Measurements from ENCODE around the gene TMIE. TPM values are rescaled to one million over a fixed set of nuclear protein-coding genes. Genes with fewer than 3 reads are reported as not detected.
A peak's percentile ranks its signal among the peaks of the same experiment; 100 is the strongest.

TMIE gene, protein sequence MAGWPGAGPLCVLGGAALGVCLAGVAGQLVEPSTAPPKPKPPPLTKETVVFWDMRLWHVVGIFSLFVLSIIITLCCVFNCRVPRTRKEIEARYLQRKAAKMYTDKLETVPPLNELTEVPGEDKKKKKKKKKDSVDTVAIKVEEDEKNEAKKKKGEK
- total RNA-seq, result under 1 TPM in 3 of 4 donors, not detected in 1; 0.59 to 0.78 (median 0.72) TPM

DNA sequence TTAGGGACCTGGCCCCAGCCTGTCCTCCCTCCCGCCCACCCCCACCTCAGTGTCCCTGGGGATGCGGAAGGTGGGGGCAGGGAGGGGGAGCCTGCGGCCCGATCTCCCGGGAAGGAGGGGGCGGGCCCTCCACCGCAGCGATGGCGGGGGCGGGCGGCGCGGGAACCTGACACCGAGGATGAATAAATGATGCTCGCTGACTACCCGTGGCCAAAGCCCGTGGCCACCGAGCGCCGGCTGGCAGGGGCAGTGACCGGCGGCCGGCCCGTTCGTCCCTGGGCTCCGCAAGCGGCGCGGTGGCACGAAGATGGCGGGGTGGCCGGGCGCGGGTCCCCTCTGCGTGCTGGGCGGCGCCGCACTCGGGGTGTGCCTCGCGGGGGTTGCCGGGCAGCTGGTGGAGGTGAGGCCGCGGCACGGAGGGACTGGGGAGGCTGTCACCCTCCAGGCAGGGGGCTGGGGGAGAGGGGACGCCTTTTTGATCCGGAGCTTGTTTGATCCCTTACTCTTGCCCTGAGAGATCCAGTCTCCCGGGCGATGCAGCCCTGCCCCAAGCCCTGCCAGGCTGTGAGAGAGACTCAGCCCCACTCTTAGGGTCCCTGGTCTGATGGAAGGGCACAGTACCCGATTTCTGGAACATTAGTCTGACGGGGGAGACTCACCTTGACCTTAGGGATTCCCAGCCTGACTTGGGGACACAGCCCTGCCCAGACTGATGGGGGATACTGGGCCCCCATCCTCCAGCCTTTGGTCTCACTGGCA lies at the start of gene TMIE:
TMIE (plus strand) TSS at position 212 of the 759 bp plus-strand sequence; CDS start at position 308, 96 bp downstream.
- no peak for DNase-seq (ENCODE audit: low spot score in 2 of 2)
- Histone ChIP-seq H3K27ac (no peak within 1 kb of the TSS), H3K9me3 (no peaks in the 10 kb centered on the region), H3K27me3 (peaks cover 18% of the 10 kb centered on the region), H3K4me1 (peaks cover 43% of the 10 kb centered on the region), H3K36me3 (no peaks in the 10 kb centered on the region), H3K4me3 (peak within 1 kb of the TSS; percentile 46)
- TF ChIP-seq POLR2AphosphoS5 (IDR thresholded peaks at IDR 0.05), result no peak
- no peak for TF ChIP-seq POLR2A (IDR thresholded peaks at IDR 0.05)
- TF ChIP-seq EP300 (IDR thresholded peaks at IDR 0.05), result no peak
- TF ChIP-seq, protein P1, sequence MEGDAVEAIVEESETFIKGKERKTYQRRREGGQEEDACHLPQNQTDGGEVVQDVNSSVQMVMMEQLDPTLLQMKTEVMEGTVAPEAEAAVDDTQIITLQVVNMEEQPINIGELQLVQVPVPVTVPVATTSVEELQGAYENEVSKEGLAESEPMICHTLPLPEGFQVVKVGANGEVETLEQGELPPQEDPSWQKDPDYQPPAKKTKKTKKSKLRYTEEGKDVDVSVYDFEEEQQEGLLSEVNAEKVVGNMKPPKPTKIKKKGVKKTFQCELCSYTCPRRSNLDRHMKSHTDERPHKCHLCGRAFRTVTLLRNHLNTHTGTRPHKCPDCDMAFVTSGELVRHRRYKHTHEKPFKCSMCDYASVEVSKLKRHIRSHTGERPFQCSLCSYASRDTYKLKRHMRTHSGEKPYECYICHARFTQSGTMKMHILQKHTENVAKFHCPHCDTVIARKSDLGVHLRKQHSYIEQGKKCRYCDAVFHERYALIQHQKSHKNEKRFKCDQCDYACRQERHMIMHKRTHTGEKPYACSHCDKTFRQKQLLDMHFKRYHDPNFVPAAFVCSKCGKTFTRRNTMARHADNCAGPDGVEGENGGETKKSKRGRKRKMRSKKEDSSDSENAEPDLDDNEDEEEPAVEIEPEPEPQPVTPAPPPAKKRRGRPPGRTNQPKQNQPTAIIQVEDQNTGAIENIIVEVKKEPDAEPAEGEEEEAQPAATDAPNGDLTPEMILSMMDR (IDR thresholded peaks at IDR 0.05), result no peak
- 11% methylated on average over 12 of the region's 51 CpGs for WGBS

DNA sequence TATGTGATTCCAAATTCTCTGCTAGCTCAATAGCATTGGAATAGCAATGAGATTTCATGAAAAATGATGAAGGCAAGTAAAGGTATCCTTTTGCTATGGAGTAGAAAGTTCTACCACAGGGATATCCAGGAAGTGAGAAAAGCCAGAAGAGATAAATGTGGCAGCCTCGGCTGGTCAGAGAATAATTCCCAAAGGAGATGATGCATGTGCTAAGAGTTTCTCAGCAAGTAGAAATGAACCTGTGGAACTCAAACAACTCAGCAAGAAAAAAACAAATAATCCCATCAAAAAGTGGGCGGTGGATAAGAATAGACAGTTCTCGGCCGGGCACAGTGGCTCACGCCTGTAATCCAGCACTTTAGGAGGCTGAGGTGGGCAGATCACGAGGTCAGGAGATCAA lies 45.9 kb upstream of the TMIE start:
- no peak overlapping the region for H3K27ac ChIP-seq
- peaks cover 2% of the 10 kb centered on the region for H3K27me3 ChIP-seq
- WGBS, result 85% methylated on average over 6 of the region's 6 CpGs
- no peaks in the 10 kb centered on the region for H3K9me3 ChIP-seq
- H3K4me1 ChIP-seq, result peaks cover 6% of the 10 kb centered on the region
- no peaks in the 10 kb centered on the region for H3K36me3 ChIP-seq
- no peak overlapping the region for H3K4me3 ChIP-seq
- TF ChIP-seq, protein P1 (IDR thresholded peaks at IDR 0.05), result no peak
- TF ChIP-seq POLR2A (IDR thresholded peaks at IDR 0.05) (no peak), POLR2AphosphoS5 (IDR thresholded peaks at IDR 0.05) (no peak), EP300 (IDR thresholded peaks at IDR 0.05) (no peak)
- no peak for DNase-seq (ENCODE audit: low spot score in 2 of 2)

DNA sequence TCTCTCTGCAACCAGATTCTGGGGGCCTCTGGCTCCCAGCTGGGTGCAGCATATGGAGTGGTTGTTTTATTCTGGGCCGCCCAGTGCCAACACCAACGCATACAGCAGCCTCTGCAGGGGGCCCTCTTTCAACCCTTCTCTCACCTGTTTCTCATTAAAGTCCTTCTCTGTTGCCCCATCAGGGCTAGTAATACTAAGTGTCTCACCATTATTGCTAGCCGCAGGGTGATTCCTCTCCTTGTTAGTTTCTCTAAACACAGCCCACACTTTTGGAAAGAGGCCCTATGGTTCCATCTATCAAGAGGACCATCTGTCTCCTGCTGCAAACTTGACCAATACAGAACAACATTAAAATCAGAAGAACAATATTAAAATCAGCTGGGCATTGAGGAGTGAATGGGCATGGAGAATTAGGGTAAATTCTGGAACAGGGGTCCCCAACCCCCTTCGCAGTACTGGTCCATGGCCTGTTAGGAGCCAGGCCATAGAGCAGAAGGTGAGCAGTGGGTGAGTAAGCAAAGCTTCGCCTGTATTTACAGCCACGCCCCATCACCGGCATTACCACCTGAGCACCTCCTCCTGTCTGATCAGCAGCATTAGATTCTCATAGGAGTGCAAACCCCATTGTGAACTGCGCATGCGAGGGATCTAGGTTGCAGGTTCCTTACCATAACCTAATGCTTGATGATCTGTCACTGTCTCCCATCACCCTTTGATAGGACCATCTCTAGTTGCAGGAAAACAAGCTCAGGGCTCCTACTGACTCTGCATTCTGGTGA lies 44.2 kb upstream of the TMIE start:
- H3K4me1 ChIP-seq, result peaks cover 23% of the 10 kb centered on the region
- no peak for DNase-seq (ENCODE audit: low spot score in 2 of 2)
- no peaks in the 10 kb centered on the region for H3K36me3 ChIP-seq
- no peak overlapping the region for H3K4me3 ChIP-seq
- H3K27ac ChIP-seq, result no peak overlapping the region
- no peaks in the 10 kb centered on the region for H3K9me3 ChIP-seq
- H3K27me3 ChIP-seq, result peaks cover 2% of the 10 kb centered on the region
- 84% methylated on average over 9 of the region's 9 CpGs for WGBS
- no peak for TF ChIP-seq POLR2AphosphoS5 (IDR thresholded peaks at IDR 0.05)
- TF ChIP-seq, protein P1 (IDR thresholded peaks at IDR 0.05), result no peak

DNA sequence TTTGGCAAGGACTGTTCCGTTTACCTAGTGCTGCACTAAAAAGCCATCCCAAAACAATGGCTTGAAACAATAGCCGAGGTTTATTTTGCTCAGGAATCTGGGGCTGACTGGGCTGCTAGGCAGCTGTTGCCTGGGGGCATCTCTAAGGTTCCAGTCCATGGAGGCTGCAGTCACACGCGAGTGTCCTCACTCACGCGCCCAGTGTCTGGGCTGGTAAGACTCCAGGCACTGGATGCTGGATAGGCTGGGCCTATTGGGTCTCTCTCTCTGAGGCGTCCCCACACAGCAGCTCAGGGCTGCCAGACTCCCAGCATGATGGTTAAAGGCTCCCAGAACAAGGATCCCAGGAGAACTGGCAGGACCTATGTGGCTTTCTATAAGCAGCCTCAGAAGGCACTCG lies 41.9 kb upstream of the TMIE start:
- WGBS, result 81% methylated on average over 8 of the region's 8 CpGs
- no peaks in the 10 kb centered on the region for H3K9me3 ChIP-seq
- TF ChIP-seq POLR2AphosphoS5 (IDR thresholded peaks at IDR 0.05), result no peak
- H3K36me3 ChIP-seq, result no peaks in the 10 kb centered on the region
- H3K27ac ChIP-seq, result no peak overlapping the region
- peak; percentile 40 to 60 for DNase-seq (ENCODE audit: low spot score in 2 of 2)
- H3K4me3 ChIP-seq, result no peak overlapping the region
- peaks cover 2% of the 10 kb centered on the region for H3K27me3 ChIP-seq
- peaks cover 40% of the 10 kb centered on the region for H3K4me1 ChIP-seq

DNA sequence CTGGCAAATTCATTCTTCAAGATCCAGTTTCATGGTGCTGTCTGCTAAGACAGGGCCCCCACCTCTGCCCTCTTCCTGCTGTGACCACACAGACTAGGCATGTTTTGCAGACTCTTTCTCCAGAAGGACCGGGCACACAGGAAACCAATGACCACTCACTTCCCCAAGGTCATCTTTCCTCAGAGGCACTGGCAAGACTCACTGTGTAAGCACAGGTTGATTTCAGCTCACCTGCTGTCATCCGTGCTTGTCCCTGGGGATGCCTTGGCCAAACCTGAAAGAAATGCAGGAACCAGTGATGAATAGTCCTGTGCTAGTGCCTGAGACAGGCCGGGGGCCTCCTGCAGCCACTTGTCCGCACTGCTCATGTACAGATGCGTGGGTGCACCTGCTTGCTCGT lies 41.2 kb upstream of the TMIE start:
- peaks cover 40% of the 10 kb centered on the region for H3K4me1 ChIP-seq
- no peak for DNase-seq (ENCODE audit: low spot score in 2 of 2)
- H3K27ac ChIP-seq, result no peak overlapping the region
- TF ChIP-seq, protein P1 (IDR thresholded peaks at IDR 0.05), result no peak
- TF ChIP-seq EP300 (IDR thresholded peaks at IDR 0.05) (no peak), POLR2AphosphoS5 (IDR thresholded peaks at IDR 0.05) (no peak), POLR2A (IDR thresholded peaks at IDR 0.05) (no peak)
- no peaks in the 10 kb centered on the region for H3K36me3 ChIP-seq
- no peak overlapping the region for H3K4me3 ChIP-seq
- H3K27me3 ChIP-seq, result no peaks in the 10 kb centered on the region
- WGBS, result 84% methylated on average over 5 of the region's 6 CpGs
- no peaks in the 10 kb centered on the region for H3K9me3 ChIP-seq

Data from suprapubic skin (tissue), 4 donors.